Measurements from ENCODE around the gene POLD4. TPM values are rescaled to one million over a fixed set of nuclear protein-coding genes. Genes with fewer than 3 reads are reported as not detected.

The POLD4 gene
- total and polyA plus RNA-seq, 2 of the 13 experiments (the other 11 are each of a cell fraction or from before 2014, with no cell fraction given), result 10.5 to 27.4 TPM

DNA sequence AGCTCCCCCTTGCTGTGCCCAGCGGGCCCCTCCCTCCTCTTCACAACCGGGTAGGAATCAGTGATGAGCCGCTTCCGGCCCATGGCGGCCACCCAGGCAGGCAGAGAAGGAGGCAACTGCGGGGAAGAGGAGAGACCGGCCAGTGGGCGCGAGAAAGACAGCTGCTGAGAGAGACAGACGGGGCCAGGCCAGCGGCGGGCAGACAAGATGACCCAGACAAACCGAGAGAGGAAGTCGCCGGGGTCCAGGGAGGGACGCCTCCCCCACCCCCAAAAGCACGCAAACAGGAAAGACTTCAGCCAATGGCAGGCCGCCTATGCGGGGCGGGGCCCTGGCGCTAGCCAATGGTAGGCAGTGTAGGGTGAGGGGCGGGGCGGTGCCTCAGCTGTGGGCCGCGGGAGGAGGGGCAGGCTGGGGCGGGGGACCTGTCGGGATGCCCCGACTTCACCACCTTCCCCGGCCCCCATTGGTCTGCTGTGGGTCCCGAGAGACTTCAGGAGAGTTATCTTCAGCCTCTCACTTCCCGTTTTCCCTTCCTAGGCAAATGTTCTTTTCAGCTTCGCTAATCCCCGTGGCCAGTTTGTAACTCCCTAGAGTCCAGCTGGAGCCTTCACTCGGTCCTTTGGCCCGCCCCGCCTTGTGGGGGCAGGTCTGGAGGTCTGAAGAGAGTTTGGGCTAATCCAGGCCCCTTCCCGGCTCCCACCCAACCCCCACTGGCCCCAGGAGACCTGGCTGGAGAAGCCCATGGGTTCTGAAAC is at the start of gene POLD4 (continued):
- TF ChIP-seq ZNF3 (CRISPR knock-in tag; IDR thresholded peaks at IDR 0.05) (no peak), ZNF580 (CRISPR knock-in tag; IDR thresholded peaks at IDR 0.05; ENCODE audit: borderline replicate concordance, low read depth) (0 out of 2 replicates have a peak, but pooled peaks have one; percentile 27), ZNF503 (CRISPR knock-in tag; IDR thresholded peaks at IDR 0.05) (no peak; the same call in 1 of the 2 replicates), TOPORS (CRISPR knock-in tag; IDR thresholded peaks at IDR 0.05) (no peak), MEIS1 (CRISPR knock-in tag; IDR thresholded peaks at IDR 0.05; ENCODE audit: borderline replicate concordance) (peak; percentile 54; the same call in 1 of the 2 replicates), HNF4A (CRISPR knock-in tag; IDR thresholded peaks at IDR 0.05) (peak; percentile 4; the same call in 1 of the 2 replicates), PRPF4 (IDR thresholded peaks at IDR 0.05; ENCODE audit: low read depth, low read length, poor library complexity, severe bottlenecking) (no peak), TEF (CRISPR knock-in tag; IDR thresholded peaks at IDR 0.05) (no peak), ZNF792 (CRISPR knock-in tag; IDR thresholded peaks at IDR 0.05) (peak; percentile 40; the same call in 1 of the 2 replicates), SP5 (CRISPR knock-in tag; IDR thresholded peaks at IDR 0.05; ENCODE audit: borderline replicate concordance, low read depth) (peak; percentile 68; the same call in 1 of the 2 replicates), ZNF260 (CRISPR knock-in tag; IDR thresholded peaks at IDR 0.05; ENCODE audit: borderline replicate concordance, low read depth) (no peak), ZNF776 (CRISPR knock-in tag; IDR thresholded peaks at IDR 0.05) (peak; percentile 56; the same call in 1 of the 2 replicates), ZSCAN31 (CRISPR knock-in tag; IDR thresholded peaks at IDR 0.05; ENCODE audit: low read depth) (no peak), ZNF180 (CRISPR knock-in tag; IDR thresholded peaks at IDR 0.05; ENCODE audit: borderline replicate concordance, low read depth) (no peak), ZNF569 (CRISPR knock-in tag; IDR thresholded peaks at IDR 0.05; ENCODE audit: borderline replicate concordance) (no peak), CREM (IDR thresholded peaks at IDR 0.05) (peak; percentile 47; the same call in 1 of the 2 replicates), CREM (CRISPR knock-in tag; IDR thresholded peaks at IDR 0.05) (no peak), KDM1A (CRISPR knock-in tag; IDR thresholded peaks at IDR 0.05) (no peak), DDIT3 (CRISPR knock-in tag; IDR thresholded peaks at IDR 0.05) (no peak), SUZ12 (IDR thresholded peaks at IDR 0.05; ENCODE audit: low read depth, low read length) (no peak), TSC22D2 (CRISPR knock-in tag; IDR thresholded peaks at IDR 0.05; ENCODE audit: borderline replicate concordance) (no peak), MYNN (CRISPR knock-in tag; IDR thresholded peaks at IDR 0.05; ENCODE audit: low read depth) (no peak), ZNF614 (CRISPR knock-in tag; IDR thresholded peaks at IDR 0.05; ENCODE audit: borderline replicate concordance) (0 out of 2 replicates have a peak, but pooled peaks have one; percentile 35), THRA (CRISPR knock-in tag; IDR thresholded peaks at IDR 0.05; ENCODE audit: borderline replicate concordance) (no peak)
- TF ChIP-seq, protein P1, sequence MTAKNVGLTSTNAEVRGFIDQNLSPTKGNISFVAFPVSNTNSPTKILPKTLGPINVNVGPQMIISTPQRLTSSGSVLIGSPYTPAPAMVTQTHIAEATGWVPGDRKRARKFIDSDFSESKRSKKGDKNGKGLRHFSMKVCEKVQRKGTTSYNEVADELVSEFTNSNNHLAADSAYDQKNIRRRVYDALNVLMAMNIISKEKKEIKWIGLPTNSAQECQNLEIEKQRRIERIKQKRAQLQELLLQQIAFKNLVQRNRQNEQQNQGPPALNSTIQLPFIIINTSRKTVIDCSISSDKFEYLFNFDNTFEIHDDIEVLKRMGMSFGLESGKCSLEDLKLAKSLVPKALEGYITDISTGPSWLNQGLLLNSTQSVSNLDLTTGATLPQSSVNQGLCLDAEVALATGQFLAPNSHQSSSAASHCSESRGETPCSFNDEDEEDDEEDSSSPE (CRISPR knock-in tag; IDR thresholded peaks at IDR 0.05), result peak; percentile 11; the same call in 1 of the 2 replicates
